ENCODE data around the gene ALG14.
"Not testable (repeated sequence)": the region's sequence is repeated elsewhere in the genome, so short reads cannot be mapped to it uniquely, and the experiment has no call there.

Gene ALG14

DNA sequence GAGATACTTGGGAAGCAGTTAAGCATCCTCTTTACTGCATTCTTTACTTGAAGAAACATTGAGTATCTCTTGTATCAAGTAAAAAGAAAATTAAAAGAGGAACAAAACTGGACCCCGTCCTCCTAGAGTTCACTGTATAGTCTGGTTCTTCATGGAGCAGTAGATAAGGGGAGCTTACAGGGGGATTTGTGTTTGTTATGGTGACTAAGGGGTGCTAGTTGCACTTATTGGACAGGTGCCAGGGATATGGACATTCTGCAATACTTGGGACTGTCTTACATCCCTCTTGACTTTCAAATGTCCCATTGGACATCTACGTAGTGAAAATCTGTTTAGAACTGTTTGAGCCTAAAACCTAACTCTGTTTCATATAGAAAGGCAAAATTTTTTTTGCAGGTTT is 67.2 kb downstream of the ALG14 start:
- DNase-seq = no peak

DNA sequence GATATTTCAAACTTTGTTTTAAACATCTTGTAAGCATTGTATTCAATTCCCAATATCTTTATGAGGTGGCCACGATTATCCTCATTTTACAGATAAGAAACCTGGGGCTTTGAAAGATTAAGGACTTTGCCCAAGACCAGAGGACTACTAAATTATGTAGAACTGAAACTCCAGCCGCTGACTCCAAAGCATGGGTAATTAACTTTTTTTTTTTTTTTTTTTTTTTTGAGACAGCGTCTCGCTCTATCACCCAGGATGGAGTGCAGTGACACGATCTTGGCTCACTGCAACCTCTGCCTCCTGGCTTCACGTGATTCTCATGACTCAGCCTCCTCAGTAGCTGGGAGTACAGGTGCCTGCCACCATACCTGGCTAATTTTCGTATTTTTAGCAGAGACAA is 68.7 kb downstream of the ALG14 start:
- no peak for DNase-seq

DNA sequence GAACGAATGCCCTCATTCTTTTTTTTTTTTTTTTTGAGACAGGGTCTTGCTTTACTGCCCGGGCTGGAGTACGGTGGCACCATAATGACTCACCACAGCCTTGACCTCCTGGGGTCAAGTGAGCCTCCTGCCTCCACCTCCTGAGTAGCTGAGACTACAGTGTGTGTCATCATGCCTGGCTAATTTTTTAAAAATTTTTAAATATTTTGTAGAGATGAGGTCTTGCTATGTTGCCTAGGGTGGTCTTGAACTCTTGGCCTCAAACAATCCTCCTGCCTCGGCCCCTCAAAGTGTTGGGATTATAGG is 69.4 kb downstream of the ALG14 start:
- DNase-seq = no peak

DNA sequence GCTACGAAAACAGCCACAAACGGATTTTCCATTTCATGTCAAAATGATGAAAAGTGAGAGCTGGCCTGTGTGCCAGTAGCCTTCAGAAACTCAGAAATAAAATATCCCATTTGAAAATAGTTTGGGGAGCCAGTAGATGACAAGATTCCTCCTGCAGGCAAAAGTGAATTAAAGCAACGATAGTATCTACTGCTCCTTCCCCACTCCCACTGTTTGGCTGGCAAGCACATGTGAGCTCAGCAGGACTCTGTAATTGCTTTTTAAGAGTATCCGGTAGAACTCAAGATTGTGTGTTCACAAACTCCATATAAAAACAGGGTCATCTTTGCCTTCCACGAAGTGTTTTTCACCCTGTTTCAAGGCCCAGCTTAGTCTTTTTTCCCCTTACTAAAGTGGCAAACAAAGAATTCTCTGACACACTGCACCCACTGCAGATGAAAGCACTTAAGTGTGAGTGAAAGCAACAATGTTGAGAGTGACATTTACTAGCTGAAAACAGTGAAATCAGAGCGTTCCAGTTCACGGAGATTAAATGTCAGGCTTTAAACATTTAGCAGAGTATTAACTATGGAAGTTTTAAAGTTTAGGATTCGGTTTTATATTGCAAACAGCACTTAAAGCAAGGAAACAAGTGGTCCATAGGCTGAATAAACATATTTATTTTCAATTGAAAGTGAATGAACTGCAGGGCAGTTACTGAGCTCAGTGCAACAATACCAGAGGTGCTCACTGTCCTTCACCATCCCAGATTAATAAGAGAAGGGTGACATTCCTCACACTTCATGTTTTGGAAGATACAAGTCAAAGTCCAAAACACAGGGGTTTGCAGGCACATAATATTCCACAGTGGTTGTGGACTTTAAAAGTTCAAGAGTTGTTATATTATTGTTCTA is 70.0 kb downstream of the ALG14 start:
- DNase-seq = no peak

DNA sequence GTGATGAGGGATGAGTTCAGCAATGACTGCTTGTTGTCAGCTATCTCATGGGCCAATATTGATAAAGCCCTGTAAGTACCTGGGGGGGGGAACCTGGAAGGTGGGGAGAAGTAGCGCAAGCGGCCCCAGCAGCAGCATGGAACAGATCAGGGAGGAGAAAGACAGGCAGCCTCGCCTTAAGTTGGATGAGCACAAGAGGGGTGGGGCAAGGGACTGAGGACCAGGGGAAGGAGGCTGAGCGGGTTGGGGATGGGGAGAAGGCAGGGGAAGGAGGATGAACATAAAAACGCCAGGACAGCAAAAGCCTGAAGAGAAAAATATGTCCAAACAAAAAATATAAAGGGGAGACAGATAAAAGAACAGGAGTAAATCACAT is 70.6 kb downstream of the ALG14 start:
- DNase-seq = no peak

DNA sequence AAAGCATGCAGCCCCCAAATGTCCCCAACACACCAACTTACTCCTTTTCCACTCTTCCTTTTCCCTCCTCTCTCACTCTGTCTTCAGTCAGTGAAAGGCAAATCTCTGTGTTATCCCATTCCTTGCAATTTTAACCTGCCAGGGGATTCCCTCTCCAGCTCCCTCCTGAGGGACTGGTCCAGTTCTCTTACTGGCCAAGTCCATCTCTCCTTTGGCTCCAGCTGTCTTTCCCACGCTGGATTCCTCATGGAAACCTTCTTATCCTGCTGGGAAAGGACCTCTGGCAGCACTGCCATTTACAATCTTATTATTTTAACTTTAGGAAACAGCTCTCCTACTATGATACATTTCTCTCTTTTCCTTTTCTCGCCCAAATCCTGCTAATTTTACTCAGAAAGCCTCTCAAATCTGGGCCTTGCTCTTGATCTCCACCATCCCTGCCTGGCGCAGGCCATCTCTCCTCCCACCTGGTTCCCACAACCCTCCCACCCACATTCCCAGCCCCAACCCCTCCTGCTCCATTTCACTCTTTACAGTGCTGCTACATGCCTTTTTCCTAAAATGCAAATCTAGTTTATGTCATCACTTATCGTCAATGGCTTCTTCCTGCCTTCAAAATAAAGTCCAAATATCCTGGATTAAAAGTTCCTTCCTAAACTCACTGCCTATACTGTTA is 73.2 kb downstream of the ALG14 start:
- DNase-seq = no peak

DNA sequence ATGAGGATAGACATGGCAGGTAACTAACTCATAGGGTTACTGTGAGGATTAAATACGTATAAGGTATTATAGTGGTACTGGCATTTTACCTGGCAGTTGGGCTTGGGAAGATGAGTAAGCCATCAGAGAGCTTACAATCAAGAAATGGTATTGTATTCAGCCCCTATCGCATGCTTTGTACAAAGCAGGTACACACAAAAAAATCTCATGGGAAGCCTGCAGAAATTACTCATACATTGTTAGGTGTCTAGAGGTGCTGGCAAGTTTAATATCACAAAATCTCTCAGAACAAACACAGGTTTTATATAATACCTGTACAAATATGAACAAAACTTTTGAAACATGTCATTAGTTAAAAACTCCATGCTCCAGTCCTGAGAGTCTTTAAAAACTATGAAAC is 74.0 kb downstream of the ALG14 start:
- no peak for DNase-seq

DNA sequence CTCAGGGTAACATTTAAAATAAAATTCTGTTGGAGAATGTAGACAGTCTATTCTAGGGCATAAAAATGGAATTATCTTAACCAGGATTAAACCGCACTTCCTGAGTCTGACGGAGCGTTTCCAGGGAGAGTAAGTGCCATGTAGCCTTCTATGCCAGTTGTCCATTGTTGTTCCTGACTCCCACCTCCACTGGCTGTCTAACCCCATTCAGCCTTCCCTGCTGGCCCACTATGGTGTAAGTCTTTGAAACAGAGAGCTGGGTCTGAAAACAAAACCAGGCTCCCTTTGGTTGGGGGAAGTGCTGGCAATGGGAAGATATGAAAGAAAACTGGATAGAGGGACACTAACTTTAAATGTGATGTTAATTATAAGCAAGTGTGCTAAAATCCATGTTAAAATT is 74.6 kb downstream of the ALG14 start:
- no peak for DNase-seq

DNA sequence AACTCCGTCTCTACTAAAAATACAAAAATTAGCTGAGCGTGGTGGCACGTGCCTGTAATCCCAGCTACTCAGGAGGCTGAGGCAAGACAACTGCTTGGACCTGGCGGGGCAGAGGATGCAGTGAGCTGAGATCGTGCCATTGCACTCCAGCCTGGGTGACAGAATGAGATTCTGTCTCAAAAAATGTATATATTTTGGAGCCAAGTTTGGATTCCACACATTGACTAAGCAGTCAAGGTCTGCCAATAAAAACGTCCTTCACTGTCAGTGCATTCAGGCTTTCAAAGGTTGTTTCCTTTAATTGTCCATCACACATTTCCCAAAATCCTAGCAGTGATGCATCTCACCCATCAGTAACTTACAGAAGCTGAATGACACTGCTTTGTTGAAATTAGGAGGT is 77.2 kb downstream of the ALG14 start:
- not testable (repeated sequence) for DNase-seq

DNA sequence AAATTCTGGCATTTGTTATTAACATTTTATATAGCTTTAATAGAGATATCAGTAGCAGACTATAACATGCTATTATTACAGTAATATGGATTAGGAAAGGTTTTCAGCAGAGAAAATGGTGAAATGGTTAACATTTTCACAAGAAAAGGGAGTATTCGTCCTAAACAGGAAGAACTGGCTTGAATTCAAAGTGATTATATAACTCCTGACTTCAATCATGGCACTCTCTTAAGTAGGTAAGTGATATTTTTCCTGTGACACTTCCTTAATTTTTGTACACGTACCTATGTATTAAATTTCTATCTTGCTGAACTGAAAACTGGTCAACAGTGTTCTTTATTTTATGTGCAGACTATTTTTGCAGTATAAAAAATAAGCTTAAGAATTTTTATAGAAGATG is 77.9 kb downstream of the ALG14 start:
- DNase-seq = no peak

DNA sequence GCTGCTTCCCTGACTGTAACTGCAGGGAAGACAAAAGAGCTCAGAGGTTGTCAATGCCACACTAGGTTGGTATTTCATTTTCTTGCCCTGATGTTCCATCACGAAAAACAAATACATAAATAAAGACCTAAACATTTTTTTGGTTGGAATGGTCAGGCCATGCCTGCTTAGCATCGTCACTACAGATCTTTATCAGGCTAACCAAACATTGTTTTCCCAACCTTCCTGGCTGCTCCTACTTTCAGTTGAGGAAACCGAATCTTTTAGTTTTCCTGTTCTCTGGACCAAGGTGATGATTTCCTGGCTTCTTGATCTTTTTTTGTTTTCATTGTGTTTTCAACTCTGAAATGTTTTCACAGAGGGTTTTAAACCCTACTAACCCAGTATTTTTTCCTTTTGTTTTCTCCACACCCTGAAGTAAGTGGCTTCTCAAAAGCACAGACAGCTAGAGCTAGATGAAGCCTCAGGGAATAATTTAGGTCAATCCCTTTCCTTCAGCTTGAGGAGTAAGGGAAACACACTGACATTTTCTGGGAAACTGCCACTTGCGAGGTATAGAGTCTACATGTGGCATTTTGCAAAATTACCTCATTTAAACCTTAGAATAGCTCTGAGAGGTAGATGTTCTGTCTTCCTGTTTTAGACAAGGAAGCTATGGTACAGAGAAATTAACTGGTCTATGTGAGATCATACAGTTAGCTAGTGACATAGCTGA is 78.7 kb downstream of the ALG14 start:
- DNase-seq = no peak

DNA sequence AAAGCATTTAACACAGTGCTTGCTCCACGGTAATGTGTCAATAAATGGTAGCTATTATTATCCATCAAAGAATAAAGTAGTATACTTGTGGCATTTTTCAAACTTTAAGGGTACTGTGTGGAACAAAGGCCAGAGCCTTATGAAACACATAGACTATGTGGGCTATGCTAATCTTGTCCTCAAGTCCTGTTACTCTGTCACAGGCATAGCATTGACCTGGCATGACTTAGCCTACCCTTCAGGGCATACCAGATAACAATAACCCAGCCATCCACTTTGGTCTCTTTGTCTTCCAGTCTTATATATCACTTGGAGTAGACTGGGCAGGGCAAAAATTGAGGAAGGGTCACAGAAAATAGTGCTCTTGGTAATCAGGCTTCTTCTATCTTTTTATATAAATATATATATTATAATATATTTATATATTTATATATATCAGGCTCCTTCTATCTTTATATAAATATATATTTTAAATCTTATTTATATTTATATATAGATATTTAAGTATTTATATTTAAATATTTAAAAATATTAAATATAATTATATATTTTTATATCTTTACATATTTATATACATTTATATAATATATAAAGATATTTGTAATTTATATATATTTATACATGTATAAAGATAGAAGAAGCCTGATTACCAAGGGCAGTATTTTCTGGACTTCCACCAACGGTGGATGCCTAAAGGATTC is 79.7 kb downstream of the ALG14 start:
- DNase-seq = no peak

DNA sequence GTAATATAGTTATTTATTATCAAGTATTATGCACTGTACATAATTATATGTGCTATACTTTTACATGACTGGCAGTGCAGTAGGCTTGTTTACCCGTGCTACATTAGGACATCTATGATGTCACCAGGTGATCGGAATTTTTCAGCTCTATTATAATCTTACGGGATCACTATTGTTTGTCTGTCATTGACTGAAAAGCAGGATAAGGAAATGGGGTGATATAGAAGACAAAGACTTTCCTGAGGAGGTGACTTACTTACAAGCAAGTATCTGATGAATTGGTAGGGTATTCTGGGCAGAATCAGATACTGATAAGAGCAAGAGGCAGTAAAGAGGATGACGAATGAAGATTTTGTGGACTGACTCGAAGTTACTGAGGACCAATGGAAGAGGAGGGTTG is 80.6 kb downstream of the ALG14 start:
- no peak for DNase-seq

DNA sequence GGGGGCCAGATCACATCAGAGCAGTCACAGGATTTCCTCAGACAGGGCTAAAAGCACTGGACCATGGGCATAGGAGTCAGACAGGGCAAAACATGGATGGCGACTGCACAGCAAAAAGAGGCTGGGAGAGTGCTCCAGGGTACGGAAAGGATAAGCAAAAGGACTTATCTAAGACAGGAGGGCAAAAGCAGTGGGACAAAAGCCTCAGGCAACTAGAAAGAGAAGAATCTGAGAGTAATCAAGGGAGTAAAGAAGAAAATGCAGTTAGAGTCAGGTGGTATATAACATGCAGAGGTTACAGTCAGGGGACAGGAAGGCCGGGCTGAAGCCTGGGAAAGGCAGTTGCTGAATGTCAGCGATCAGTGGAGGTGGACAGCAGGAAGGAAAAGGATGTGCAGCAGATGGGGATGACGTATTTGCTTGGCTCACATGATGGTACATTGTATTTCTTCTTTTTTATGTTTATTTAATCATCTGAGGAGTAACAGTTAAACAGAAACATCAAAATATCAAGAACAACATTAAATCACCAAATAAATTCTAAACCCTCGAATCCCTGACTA is 82.8 kb downstream of the ALG14 start:
- DNase-seq = no peak

DNA sequence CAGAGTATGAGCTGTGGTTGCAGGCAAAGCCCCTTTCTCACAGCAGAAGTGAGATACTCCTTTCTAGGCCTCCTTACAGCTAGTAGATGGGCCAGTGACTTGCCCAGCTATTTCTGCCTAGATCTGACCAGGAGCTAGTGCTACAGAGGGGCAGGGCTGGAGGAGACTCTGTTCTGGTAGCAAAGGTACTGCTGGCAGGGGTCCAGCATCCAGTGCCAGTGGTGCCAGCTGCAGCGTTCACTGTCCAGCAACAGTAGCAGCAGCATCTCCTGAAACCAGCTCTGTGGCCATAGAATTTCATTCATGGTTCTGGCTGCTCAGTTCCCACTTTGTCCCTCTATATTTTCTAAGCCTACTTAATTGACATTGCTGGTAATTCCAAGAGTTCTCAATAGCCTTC is 83.4 kb downstream of the ALG14 start:
- DNase-seq = no peak

DNA sequence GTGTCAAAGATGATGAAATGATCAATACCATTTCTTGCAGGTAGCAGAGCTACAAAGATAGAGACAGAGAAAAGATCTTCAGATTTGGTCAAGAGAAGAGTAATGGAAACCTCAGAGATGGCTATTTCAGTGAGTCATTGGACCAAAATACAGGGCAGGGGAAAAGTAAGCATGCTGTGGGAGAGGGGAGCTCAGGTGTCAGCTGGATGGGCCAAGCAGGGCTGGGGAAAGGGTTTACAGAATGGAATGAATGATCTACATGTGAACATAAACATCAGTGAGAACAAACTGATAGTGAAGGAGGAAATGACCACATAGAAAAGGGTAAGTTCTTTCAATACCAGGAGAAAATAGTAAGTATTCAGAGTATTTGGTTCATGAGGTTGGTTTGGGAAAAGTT is 84.4 kb downstream of the ALG14 start:
- no peak for DNase-seq

DNA sequence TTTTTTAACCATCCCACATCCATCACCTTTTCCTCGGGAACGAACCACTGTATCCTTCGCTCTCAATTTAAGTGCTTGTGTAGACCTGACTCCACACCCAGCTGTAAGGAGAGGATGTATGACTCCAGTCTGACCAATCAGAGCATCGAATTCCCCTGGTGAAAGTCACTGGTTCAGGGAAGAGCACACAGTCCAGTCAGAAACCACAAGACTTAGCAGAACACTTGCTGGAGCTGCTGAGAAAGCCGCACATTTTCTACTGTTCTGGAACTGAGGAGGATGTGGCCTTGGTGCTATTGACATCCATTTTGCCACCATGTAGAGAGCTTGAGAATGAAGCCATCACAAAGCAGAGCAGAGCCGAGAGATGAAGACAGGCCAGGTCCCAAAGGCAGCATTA is 86.0 kb downstream of the ALG14 start:
- DNase-seq = no peak

DNA sequence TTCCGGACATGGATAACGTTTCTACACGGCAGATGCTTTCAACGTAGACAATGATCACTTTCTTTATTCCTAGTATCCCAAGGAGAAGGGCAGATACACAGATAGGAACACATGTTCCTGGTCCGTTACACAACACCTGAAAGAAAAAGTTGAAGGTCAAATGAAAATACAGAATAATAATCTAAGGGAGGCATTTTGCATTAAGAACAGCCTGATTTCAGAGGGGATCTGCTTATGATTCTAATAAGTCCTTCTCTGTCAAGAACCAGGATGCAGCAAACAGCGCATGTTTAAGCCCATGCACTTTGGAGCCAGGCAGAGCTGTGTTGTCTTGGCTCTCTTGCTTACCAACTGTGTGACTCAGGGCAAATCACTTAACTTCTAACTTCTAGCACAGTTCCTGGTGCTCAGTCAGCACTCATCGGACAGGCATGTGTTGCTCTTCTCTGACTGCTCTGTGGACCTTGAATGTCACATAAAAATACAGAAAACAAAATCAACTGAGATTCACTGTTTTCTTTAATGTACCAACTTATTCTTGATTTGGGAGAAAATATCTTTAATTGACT is 89.5 kb downstream of the ALG14 start:
- peak; percentile 36 for DNase-seq

DNA sequence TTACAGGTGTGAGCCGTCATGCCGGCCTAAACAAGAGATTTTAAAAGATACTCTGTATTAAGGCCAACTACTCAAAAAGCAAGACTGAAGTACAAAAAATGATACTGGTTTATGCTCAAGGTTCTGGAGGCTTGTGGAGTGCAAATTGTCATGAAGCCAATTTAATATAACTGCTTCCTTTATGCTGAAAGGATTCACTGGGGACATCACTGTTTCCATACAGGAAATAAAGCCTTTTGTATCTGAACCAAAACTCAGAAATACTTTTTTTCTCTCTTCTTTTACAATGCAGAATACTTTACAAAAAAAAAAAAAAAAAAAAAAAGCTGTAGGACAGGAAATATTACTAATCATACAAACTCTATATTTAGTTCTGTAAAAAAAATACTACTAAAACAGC is 90.4 kb downstream of the ALG14 start:
- DNase-seq = no peak

DNA sequence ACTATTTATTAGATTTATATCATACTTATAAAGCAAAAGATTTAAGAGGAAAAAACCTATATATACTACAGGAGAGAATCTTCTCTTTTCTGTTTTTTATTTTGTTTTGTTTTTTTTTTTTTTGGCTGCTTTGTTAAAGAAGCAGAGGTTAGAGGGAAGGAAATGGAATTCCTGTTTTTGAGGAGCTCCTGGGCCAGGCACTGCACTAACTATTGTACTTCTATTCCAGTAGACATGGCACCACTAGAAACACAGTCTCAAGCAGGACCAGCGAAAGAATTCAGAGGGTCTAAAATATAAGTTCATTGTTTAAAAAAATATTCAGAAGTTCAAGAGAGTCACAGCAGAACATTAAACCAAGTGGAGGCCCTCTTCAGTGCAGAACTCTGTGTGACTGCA is 91.2 kb downstream of the ALG14 start:
- DNase-seq = no peak

DNA sequence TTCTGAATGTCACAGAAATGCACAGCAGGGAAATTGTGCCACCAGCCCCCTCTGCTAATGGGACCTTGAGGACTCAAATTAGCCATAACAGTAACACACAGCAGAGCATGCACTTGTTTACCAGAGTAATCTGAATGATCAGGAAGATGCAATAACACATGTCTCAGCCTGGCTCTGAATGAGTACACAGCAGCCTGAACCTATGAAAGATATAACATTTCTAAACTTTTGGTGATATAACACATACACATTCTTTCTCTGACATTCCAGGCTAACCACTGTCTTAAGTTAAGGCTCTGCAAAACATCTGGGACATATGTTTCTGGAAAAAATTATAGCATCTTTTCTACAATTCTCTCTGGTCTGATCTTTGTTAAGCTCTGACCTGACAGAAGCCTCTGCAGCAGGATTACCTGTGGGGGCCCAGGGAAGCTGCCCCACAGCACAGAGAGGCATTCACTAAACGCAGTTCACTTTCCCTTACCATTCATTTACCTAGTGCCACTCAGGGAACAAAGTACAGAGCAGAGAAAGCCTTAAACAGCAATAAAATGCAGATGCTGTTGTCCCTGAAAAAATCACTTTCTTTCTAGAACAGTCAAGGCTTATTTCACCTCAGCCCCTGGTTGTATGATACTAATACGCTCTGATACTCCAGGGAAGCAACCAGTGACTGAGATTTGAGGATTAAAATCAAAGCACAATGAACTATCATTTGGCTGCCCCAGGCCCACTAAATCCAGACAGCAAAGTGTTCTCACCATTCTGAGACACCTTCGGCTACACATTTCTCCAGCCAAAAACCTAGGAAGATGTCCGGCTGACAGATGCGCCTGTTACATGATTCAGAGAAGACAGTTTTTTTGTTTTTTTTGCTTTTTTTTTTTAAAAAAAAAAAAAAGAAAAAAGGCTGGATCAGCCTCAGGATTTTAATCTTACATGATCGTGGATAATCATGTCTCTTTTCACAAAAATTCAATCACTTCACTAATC is 91.9 kb downstream of the ALG14 start:
- DNase-seq = no peak
